Stimulated activated CD8-positive, alpha-beta memory T cell treated with anti-CD3 and anti-CD28 coated beads, Interleukin-15, amount 100 ng/mL, for 48 hours (primary cell): ENCODE measurements around the gene WDR88.
"Not testable (repeated sequence)": the region's sequence is repeated elsewhere in the genome, so short reads cannot be mapped to it uniquely, and the experiment has no call there.

Source experiments
- DNase-seq, 2 donors: peaks; one replicate each; pipeline ENCODE4 v3.0.0-alpha.2; 2020; ENCODE audit warnings: low read depth in 2 of 2

Gene WDR88

DNA sequence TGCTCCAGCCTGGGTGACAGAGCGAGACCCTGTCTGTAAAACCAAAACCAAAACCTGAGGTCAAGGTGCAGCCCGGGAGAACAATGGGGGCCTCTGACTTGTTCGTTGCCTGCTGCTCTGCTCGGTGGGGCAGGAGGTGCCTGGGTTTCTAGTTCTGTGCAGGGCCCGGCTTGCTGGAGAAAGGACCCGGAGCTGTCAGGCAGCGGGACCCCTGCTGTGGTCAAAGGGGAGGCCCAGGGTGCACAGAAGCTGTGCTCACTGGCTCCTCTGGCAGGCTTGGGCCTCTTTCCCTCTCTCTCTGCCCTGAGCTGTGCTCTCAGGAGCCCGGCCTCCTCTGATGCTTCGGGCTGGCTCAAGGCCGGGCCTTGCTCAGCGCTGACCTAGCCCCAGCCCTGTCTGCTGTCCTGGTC is 65.7 kb downstream of the WDR88 start:
- DNase-seq, result no peak

DNA sequence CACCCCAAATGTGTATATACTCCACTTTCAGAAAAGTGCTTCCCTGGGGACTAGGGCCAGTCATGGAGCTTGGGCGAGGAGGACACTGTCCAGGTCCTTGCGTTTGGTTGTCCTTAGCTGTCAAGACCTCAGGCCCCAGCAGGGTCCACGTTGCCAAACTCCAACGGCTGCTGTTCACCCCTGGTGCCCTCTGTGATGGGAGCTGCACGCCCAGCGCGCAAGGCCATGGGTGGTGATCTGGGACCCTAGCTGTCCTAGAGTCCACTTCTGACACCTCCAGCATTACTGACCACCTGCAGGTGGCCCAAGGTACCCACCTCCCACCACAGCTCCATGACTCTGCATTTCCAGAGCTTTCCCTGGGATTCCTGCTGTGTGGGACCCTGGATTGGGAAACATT is 66.3 kb downstream of the WDR88 start:
- no peak for DNase-seq

- no peak for DNase-seq
Observed at GRCh38 chr19:33199441-33200265, 67.7 kb downstream of the WDR88 start.

DNA sequence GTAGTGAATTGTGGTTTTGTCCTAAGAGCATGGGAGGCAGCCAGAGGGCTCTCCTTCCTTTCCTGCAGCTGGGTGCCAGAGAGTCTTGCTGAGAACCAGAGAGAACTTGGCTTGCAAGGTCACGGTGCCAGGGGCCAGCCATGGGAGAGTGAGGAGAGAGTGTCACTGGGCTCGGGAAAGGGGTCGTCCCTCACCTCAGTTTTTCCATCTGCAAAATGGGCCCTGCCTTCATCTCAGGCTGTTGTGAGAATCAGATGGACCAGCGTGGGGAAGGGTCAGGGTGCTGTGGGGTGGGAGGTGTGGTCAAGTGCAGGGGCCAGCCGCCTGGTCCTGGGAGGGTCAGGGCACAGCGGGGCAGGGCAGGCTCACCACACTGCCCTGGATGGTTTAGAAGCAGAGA is 69.6 kb downstream of the WDR88 start:
- DNase-seq, result no peak

DNA sequence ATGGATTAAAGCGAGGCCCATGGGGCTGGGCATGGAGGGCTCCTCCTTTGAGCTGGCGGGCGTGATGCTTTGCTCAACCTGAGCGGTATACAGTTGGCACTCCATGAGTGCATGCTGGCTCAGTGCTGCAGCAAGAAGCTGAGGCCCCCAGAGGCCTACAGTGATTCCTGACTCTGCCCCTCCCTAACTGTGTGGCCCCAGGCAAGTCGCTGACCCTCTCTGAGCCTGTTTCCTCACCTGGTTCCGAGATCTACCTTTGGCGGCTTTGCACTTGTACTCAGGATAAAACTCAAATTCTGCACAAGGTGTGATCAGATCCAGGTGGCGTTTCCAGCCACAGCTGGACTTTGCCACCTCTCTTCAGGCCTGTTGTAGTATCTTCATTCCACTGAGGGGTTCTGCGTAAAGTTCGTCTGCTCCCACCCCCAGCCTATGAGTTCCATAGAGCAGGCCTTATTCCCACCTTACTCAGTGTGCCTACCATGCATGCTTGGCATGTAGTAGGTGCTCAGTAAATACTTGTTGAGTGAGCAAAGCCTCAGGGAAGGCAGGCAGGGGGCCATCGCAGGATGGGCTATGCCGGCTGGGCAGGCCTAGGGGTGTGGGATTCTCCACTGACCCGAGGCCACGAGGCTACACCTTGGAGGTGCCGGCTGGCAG is 70.1 kb downstream of the WDR88 start:
- DNase-seq, result no peak

GRCh38 chr19:33202546-33203507 is 70.9 kb downstream of the WDR88 start:
- DNase-seq, result no peak

DNA sequence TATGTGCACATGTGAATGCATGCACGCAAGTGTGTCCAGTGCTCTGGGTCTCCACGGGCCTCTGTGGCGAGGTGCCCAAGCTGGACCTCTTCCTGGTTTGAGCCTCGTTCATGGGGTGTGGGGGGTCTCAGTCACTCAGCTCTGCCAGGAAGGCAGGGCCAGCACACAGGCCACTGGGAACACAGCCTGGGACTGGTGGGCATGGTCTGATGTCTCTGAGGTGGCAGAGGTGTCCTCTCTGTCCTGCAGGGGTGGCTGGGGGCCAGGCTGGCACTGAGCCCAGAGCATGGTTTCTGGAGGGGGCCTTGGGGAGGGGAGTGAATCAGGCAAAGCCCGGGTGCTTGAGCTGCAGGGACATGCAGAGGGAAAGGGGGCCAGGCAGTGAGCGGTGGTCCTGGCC is 71.6 kb downstream of the WDR88 start:
- DNase-seq, result no peak

GRCh38 chr19:33204136-33204973 is 72.4 kb downstream of the WDR88 start:
- DNase-seq, result no peak

- no peak for DNase-seq
Observed at GRCh38 chr19:33205110-33205509, 73.2 kb downstream of the WDR88 start.

GRCh38 chr19:33205531-33206260 is 73.8 kb downstream of the WDR88 start:
- DNase-seq, result no peak

DNA sequence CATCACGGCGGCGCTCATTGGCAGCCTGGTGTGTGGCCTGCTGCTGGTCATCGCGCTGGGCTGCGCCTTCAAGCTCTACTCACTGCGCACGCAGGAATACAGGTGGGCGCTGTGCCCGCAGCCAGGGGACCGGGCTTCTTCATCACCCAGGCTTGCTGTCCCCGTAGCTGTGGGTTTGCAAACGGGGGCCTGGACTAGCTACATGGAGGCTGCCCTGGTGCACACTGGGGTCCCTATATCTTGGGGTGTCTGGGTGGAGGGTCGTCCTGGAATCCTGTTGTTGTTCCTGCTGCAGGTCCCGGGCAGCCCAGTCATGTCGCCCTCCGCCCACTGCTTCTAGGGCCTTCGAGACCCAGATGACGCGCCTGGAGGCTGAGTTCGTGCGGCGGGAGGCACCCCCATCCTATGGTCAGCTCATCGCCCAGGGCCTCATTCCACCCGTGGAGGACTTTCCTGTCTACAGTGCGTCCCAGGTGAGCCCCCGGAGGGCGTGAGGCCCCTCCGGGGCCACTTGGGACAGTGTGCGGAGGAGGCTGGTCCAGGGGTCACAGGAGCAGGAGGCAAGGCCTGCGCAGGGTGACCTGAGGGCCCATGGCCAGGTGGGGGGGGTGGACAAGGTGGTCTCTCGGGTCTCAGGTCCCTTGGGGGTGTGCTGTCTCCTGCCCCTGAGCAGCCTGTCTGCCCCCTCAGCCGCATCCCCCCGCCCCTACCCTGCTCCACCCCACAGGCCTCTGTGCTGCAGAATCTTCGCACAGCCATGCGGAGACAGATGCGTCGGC is 74.5 kb downstream of the WDR88 start:
- DNase-seq, result no peak

DNA sequence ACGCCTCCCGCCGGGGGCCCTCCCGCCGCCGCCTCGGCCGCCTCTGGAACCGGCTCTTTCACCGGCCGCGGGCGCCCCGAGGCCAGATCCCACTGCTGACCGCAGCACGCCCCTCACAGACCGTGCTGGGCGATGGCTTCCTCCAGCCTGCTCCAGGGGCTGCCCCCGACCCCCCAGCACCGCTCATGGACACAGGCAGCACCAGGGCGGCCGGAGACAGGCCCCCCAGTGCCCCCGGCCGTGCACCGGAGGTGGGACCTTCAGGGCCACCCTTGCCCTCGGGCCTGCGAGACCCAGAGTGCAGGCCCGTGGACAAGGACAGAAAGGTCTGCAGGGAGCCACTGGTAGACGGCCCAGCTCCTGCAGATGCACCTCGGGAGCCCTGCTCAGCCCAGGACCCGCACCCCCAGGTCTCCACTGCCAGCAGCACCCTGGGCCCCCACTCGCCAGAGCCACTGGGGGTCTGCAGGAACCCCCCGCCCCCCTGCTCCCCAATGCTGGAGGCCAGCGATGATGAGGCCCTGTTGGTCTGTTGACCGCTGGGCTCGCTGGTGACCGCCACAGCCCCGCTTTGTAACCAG is 75.2 kb downstream of the WDR88 start:
- DNase-seq, result no peak

GRCh38 chr19:33207903-33208302 is 76.0 kb downstream of the WDR88 start:
- DNase-seq, result no peak

- no peak for DNase-seq
Observed at GRCh38 chr19:33208371-33208895, 76.5 kb downstream of the WDR88 start.

GRCh38 chr19:33208904-33209849 is 77.3 kb downstream of the WDR88 start:
- DNase-seq, result no peak

- DNase-seq, result not testable (repeated sequence)
Observed at GRCh38 chr19:33209850-33210230, 77.9 kb downstream of the WDR88 start.

DNA sequence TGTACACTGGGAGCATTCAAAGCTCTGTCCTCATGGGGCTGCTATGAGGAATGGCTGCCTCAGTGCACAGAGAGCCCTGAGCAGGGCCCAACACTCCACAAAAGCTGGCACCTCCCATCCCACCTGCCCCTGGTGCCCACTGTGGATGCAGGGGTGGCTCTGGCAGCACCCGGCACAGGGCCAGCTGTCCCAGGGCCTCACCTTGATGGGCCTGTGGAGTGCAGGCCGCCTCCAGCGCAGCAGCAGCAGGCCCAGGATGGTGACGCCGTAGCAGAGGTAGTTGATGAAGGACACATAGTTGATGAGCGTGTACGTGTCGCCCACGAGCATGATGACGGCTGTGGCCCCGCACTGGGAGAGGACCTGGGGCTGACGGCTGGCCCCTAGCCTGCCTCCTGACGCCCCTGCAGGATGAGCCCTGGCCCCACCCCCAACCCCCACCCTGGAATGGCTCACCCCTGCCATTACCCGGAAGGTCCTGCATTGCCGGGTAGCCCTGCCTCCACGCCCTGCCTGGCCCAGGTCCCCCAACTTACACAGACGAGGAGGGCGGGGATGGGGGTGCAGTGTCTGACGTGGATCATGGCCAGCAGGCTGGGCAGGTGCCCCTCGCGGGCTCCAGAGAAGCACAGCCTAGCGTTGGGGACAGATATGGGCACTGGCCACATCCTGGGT is 78.5 kb downstream of the WDR88 start:
- no peak for DNase-seq
